Body of pancreas (tissue), 4 donors: ENCODE data around the gene PLEKHG3. TPM values are rescaled to one million over a fixed set of nuclear protein-coding genes. Genes with fewer than 3 reads are reported as not detected.
A peak's percentile ranks its signal among the peaks of the same experiment; 100 is the strongest.
"Not testable (repeated sequence)": the region's sequence is repeated elsewhere in the genome, so short reads cannot be mapped to it uniquely, and the experiment has no call there.

Source experiments
- ATAC-seq: fragments of 150-250 bp; one replicate; pipeline ENCODE4 v1.9.1; 2016
- DNase-seq, 4 donors: peaks; one replicate each; pipeline ENCODE4 v3.0.0-alpha.2; 2019
- H3K27ac ChIP-seq, 4 donors: fragments of 200-600 bp; sonication (generic); 1 replicate in 3 of 4; 2 replicates in 1 of 4; pipeline versions ENCODE4 v1.5.1 to v1.6.1; 2016 to 2019; ENCODE audit warnings: mild to moderate bottlenecking in 1 of 4, mixed read lengths in 1 of 4, moderate library complexity in 1 of 4
- H3K27me3 ChIP-seq, 2 donors: fragments of 200-600 bp; sonication (generic); one replicate each; pipeline ENCODE4 v1.6.0; 2016; ENCODE audit warnings: mild to moderate bottlenecking in 1 of 2
- H3K36me3 ChIP-seq, 2 donors: fragments of 200-600 bp; sonication (generic); replicated peaks in 1 of 2; 2 replicates each; pipeline ENCODE4 v1.5.1; 2016; ENCODE audit warnings: low read depth in 2 of 2; ENCODE audit not compliant: insufficient read depth in 1 of 2
- H3K4me1 ChIP-seq: fragments of 200-600 bp; sonication (generic); one replicate; pipeline ENCODE4 v1.6.0; 2016
- H3K4me3 ChIP-seq, 2 donors: fragments of 200-600 bp; sonication (generic); 1 replicate in 1 of 2; 2 replicates in 1 of 2; pipeline ENCODE4 v1.5.1; 2016 to 2019
- H3K9me3 ChIP-seq, 3 donors: fragments of 200-600 bp; sonication (generic); 1 replicate in 2 of 3; 2 replicates in 1 of 3; pipeline ENCODE4 v1.5.1; 2016
- CTCF ChIP-seq, 7 experiments: fragments of 450-650 bp in 4 of 7; fragments of 200-600 bp in 3 of 7; sonication (generic) in 3 of 7; IDR thresholded peaks; one replicate each; pipeline ENCODE4 v1.5.1; 2016 to 2019; ENCODE audit warnings: antibody characterized with exemption in 7 of 7
- POLR2A ChIP-seq, 3 donors: fragments of 450-650 bp; IDR thresholded peaks; one replicate each; pipeline ENCODE4 v1.6.1; 2016; ENCODE audit warnings: antibody characterized with exemption in 3 of 3, mild to moderate bottlenecking in 2 of 3
- WGBS, 2 donors: methylation state at CpG; one replicate each; pipeline ENCODE4 v1.1.5; 2017; 5-methylcytosine and 5-hydroxymethylcytosine counted together
- intact Hi-C: fragments of 100-400 bp; cut with DNase I; formaldehyde crosslinking; loops from one replicate; pipeline ENCODE4 v1.15.1; 2023
- total RNA-seq, 2 donors: library from RNA; depleted of rRNA; stranded (reverse); fragments of >200 nt; gene quantifications; one replicate each; pipeline ENCODE4 v1.1.0, GENCODE V29; 2016

The PLEKHG3 gene
- total RNA-seq, 2 donors from 2014 or later = 34.5 to 40.2 TPM

- DNase-seq (no peak), ATAC-seq (no peak)
- no peak overlapping the region for H3K27ac ChIP-seq
- H3K4me3 ChIP-seq = no peak overlapping the region
- H3K9me3 ChIP-seq = no peaks in the 10 kb centered on the region
- TF ChIP-seq POLR2A (IDR thresholded peaks at IDR 0.05) (no peak), CTCF (IDR thresholded peaks at IDR 0.05) (no peak)
- intact Hi-C loops = no loop called here
- H3K4me1 ChIP-seq = peaks cover 43% of the 10 kb centered on the region
- no peaks in the 10 kb centered on the region for H3K27me3 ChIP-seq
- H3K36me3 ChIP-seq = no peaks in the 10 kb centered on the region
- 75 to 86% methylated on average over 10 of the region's 10 CpGs for WGBS, 2 donors
These were observed 18.6 kb upstream of the PLEKHG3 start for GRCh38 chr14:64685371-64686281.

GRCh38 chr14:64686282-64686615 lies 18.0 kb upstream of the PLEKHG3 start:
- H3K4me3 ChIP-seq = no peak overlapping the region
- TF ChIP-seq POLR2A (IDR thresholded peaks at IDR 0.05) = no peak
- TF ChIP-seq CTCF (IDR thresholded peaks at IDR 0.05) = no peak
- H3K4me1 ChIP-seq = peaks cover 43% of the 10 kb centered on the region
- no peaks in the 10 kb centered on the region for H3K36me3 ChIP-seq
- ATAC-seq (no peak), DNase-seq (no peak)
- 85 to 87% methylated on average over 7 of the region's 7 CpGs for WGBS, 2 donors
- no peak overlapping the region for H3K27ac ChIP-seq
- no peaks in the 10 kb centered on the region for H3K27me3 ChIP-seq
- intact Hi-C loops = no loop called here
- no peaks in the 10 kb centered on the region for H3K9me3 ChIP-seq

GRCh38 chr14:64688031-64688430 lies 16.2 kb upstream of the PLEKHG3 start:
- 68 to 90% methylated on average over 2 of the region's 2 CpGs for WGBS, 2 donors
- H3K4me1 ChIP-seq = peaks cover 29% of the 10 kb centered on the region
- no peaks in the 10 kb centered on the region for H3K27me3 ChIP-seq
- no peaks in the 10 kb centered on the region for H3K9me3 ChIP-seq
- ATAC-seq (no peak), DNase-seq (no peak)
- no peak overlapping the region for H3K4me3 ChIP-seq
- intact Hi-C loops = no loop called here
- H3K27ac ChIP-seq = no peak overlapping the region
- no peaks in the 10 kb centered on the region for H3K36me3 ChIP-seq
- TF ChIP-seq POLR2A (IDR thresholded peaks at IDR 0.05) (no peak), CTCF (IDR thresholded peaks at IDR 0.05) (no peak)

- Histone ChIP-seq H3K4me3 (no peak overlapping the region), H3K9me3 (no peaks in the 10 kb centered on the region), H3K27me3 (no peaks in the 10 kb centered on the region), H3K27ac (no peak overlapping the region), H3K4me1 (peaks cover 29% of the 10 kb centered on the region), H3K36me3 (no peaks in the 10 kb centered on the region)
- ATAC-seq (peak; percentile 18), DNase-seq (peak in 3 of 4 donors; percentile 39 to 59 (median 50))
- no peak for TF ChIP-seq CTCF (IDR thresholded peaks at IDR 0.05)
- TF ChIP-seq POLR2A (IDR thresholded peaks at IDR 0.05) = no peak
- 30 to 49% methylated on average over 3 to 7 of the region's 7 CpGs for WGBS, 2 donors
- intact Hi-C loops = no loop called here
These were observed 15.4 kb upstream of the PLEKHG3 start for GRCh38 chr14:64688811-64689281.

GRCh38 chr14:64689289-64689688 lies 14.9 kb upstream of the PLEKHG3 start:
- intact Hi-C loops = no loop called here
- DNase-seq = no peak
- 25 to 36% methylated on average over 3 of the region's 3 CpGs for WGBS, 2 donors
- H3K36me3 ChIP-seq = no peaks in the 10 kb centered on the region
- no peak overlapping the region for H3K27ac ChIP-seq
- no peak overlapping the region for H3K4me3 ChIP-seq
- TF ChIP-seq POLR2A (IDR thresholded peaks at IDR 0.05) (no peak), CTCF (IDR thresholded peaks at IDR 0.05) (no peak)
- no peak for ATAC-seq
- H3K9me3 ChIP-seq = no peaks in the 10 kb centered on the region
- peaks cover 26% of the 10 kb centered on the region for H3K4me1 ChIP-seq
- H3K27me3 ChIP-seq = no peaks in the 10 kb centered on the region

GRCh38 chr14:64690607-64691006 lies 13.6 kb upstream of the PLEKHG3 start:
- H3K27me3 ChIP-seq, H3K36me3 ChIP-seq, intact Hi-C loops, H3K4me3 ChIP-seq, H3K9me3 ChIP-seq, ATAC-seq, H3K27ac ChIP-seq: not testable (repeated sequence)
- WGBS, 2 donors = 88 to 90% methylated on average over 6 of the region's 6 CpGs
- peak in 1 of 4 donors; percentile 0 for DNase-seq
- peaks cover 24% of the 10 kb centered on the region for H3K4me1 ChIP-seq
